Kidney epithelial cell (primary cell): ENCODE data around the gene DRC3. TPM values are rescaled to one million over a fixed set of nuclear protein-coding genes. Genes with fewer than 3 reads are reported as not detected.

Experiments used
- DNase-seq: peaks from one replicate; pipeline ENCODE4 v3.0.0-alpha.2; 2010; ENCODE audit warnings: low read depth
- H3K27me3 ChIP-seq: 2 replicates; pipeline ENCODE4 v1.6.0; 2011; ENCODE audit warnings: low read length; ENCODE audit not compliant: control insufficient read depth, insufficient read depth
- H3K36me3 ChIP-seq: 2 replicates; pipeline ENCODE4 v1.5.1; 2011; ENCODE audit warnings: low read length; ENCODE audit not compliant: control insufficient read depth, insufficient read depth
- H3K4me3 ChIP-seq: 2 replicates; pipeline ENCODE4 v1.5.1; 2011; ENCODE audit warnings: low read depth, mild to moderate bottlenecking, control low read depth, low read length
- CTCF ChIP-seq: IDR thresholded peaks from 2 replicates; pipeline ENCODE4 v1.5.1; 2011; ENCODE audit warnings: mild to moderate bottlenecking, moderate library complexity, low read length, control low read depth, inconsistent platforms; ENCODE audit not compliant: insufficient read depth, poor library complexity, severe bottlenecking
- total RNA-seq: library from RNA; depleted of rRNA; stranded (reverse); fragments of >200 nt; gene quantifications from 2 replicates; pipeline ENCODE4 v1.2.3, GENCODE V29; 2015

The DRC3 gene
- total RNA-seq, 1 donor from 2014 or later = 3.9 TPM

GRCh38 chr17:17975436-17975835 lies 2.8 kb downstream of the DRC3 start:
- Histone ChIP-seq H3K36me3 (no peaks in the 10 kb centered on the region), H3K27me3 (no peaks in the 10 kb centered on the region), H3K4me3 (no peak overlapping the region)
- TF ChIP-seq CTCF = no peak
- DNase-seq = no peak

- DNase-seq = no peak
- no peaks in the 10 kb centered on the region for H3K36me3 ChIP-seq
- TF ChIP-seq CTCF = no peak
- H3K27me3 ChIP-seq = no peaks in the 10 kb centered on the region
- H3K4me3 ChIP-seq = no peak overlapping the region
Measured at GRCh38 chr17:17976931-17977570, 4.4 kb downstream of the DRC3 start.

- no peak overlapping the region for H3K4me3 ChIP-seq
- no peaks in the 10 kb centered on the region for H3K36me3 ChIP-seq
- DNase-seq = no peak
- TF ChIP-seq CTCF = no peak
- no peaks in the 10 kb centered on the region for H3K27me3 ChIP-seq
Measured at GRCh38 chr17:17978481-17979424, 6.1 kb downstream of the DRC3 start.

- H3K4me3 ChIP-seq = no peak overlapping the region
- no peak for TF ChIP-seq CTCF
- no peaks in the 10 kb centered on the region for H3K27me3 ChIP-seq
- no peaks in the 10 kb centered on the region for H3K36me3 ChIP-seq
- no peak for DNase-seq
Measured at GRCh38 chr17:17979778-17980177, 7.1 kb downstream of the DRC3 start.

GRCh38 chr17:17981330-17981729 lies 8.7 kb downstream of the DRC3 start:
- DNase-seq = no peak
- H3K4me3 ChIP-seq = no peak overlapping the region
- TF ChIP-seq CTCF = no peak
- no peaks in the 10 kb centered on the region for H3K36me3 ChIP-seq
- H3K27me3 ChIP-seq = no peaks in the 10 kb centered on the region
